Suprapubic skin (tissue), 4 donors: Measurements from ENCODE around the gene DTNBP1.

Source experiments
- POLR2A ChIP-seq, 2 donors: fragments of 450-650 bp; IDR thresholded peaks; one replicate each; pipeline ENCODE4 v1.6.1; 2017; ENCODE audit warnings: antibody characterized with exemption in 2 of 2, mild to moderate bottlenecking in 2 of 2, moderate library complexity in 2 of 2
- POLR2AphosphoS5 ChIP-seq, 3 donors: sonication (generic); formaldehyde crosslinking; IDR thresholded peaks; one replicate each; pipeline ENCODE4 v1.6.1; 2017; ENCODE audit warnings: antibody characterized with exemption in 3 of 3
- TF ChIP-seq, protein P1 (sequence below), 2 donors: fragments of 200-600 bp in 1 of 2; fragments of 450-650 bp in 1 of 2; sonication (generic) in 1 of 2; IDR thresholded peaks; one replicate each; pipeline ENCODE4 v1.5.1; 2016 to 2019; ENCODE audit warnings: antibody characterized with exemption in 2 of 2, mild to moderate bottlenecking in 1 of 2, moderate library complexity in 1 of 2

GRCh38 chr6:15622045-15622740 is 40.6 kb downstream of the DTNBP1 start:
- TF ChIP-seq, protein P1, sequence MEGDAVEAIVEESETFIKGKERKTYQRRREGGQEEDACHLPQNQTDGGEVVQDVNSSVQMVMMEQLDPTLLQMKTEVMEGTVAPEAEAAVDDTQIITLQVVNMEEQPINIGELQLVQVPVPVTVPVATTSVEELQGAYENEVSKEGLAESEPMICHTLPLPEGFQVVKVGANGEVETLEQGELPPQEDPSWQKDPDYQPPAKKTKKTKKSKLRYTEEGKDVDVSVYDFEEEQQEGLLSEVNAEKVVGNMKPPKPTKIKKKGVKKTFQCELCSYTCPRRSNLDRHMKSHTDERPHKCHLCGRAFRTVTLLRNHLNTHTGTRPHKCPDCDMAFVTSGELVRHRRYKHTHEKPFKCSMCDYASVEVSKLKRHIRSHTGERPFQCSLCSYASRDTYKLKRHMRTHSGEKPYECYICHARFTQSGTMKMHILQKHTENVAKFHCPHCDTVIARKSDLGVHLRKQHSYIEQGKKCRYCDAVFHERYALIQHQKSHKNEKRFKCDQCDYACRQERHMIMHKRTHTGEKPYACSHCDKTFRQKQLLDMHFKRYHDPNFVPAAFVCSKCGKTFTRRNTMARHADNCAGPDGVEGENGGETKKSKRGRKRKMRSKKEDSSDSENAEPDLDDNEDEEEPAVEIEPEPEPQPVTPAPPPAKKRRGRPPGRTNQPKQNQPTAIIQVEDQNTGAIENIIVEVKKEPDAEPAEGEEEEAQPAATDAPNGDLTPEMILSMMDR (IDR thresholded peaks at IDR 0.05), result no peak
- TF ChIP-seq POLR2A (IDR thresholded peaks at IDR 0.05), result no peak
- no peak for TF ChIP-seq POLR2AphosphoS5 (IDR thresholded peaks at IDR 0.05)
